Heart right ventricle (tissue), 16 donors: ENCODE results near the gene PHYH. TPM values are rescaled to one million over a fixed set of nuclear protein-coding genes. Genes with fewer than 3 reads are reported as not detected.

ENCODE experiments used
- ATAC-seq, 8 donors: fragments of 200-7000 bp; cut with Tn5 transposase; one replicate each; pipeline ENCODE4 v1.9.1; 2020; ENCODE audit warnings: mild to moderate bottlenecking in 8 of 8, moderate library complexity in 8 of 8, moderate number of reproducible peaks in 1 of 8
- DNase-seq, 2 donors: peaks; one replicate each; pipeline ENCODE4 v3.0.0-alpha.2; 2020
- H3K27ac ChIP-seq, 10 donors: fragments of 200-600 bp; sonication (generic) in 2 of 10; one replicate each; pipeline versions ENCODE4 v1.5.0 to v1.8.0; 2020 to 2022; ENCODE audit warnings: mild to moderate bottlenecking in 3 of 10
- H3K27me3 ChIP-seq, 7 donors: fragments of 200-600 bp; one replicate each; pipeline ENCODE4 v1.8.0; 2021 to 2022; ENCODE audit warnings: mild to moderate bottlenecking in 2 of 7
- H3K36me3 ChIP-seq, 9 donors: fragments of 200-600 bp; sonication (generic) in 1 of 9; one replicate each; pipeline versions ENCODE4 v1.5.0 to v1.8.0; 2020 to 2022; ENCODE audit warnings: mild to moderate bottlenecking in 2 of 9
- H3K4me1 ChIP-seq, 9 donors: fragments of 200-600 bp; sonication (generic) in 1 of 9; one replicate each; pipeline versions ENCODE4 v1.5.0 to v1.8.0; 2020 to 2022; ENCODE audit warnings: mild to moderate bottlenecking in 4 of 9
- H3K4me3 ChIP-seq, 10 donors: fragments of 200-600 bp; sonication (generic) in 2 of 10; one replicate each; pipeline versions ENCODE4 v1.5.0 to v1.8.0; 2020 to 2022; ENCODE audit warnings: mild to moderate bottlenecking in 7 of 10, moderate library complexity in 2 of 10
- H3K9me3 ChIP-seq, 11 donors: fragments of 200-600 bp in 10 of 11; sonication (generic) in 2 of 11; one replicate each; pipeline versions ENCODE4 v1.5.0 to v1.8.0; 2013 to 2022; ENCODE audit warnings: mild to moderate bottlenecking in 2 of 11, control low read depth in 1 of 11, moderate library complexity in 1 of 11
- WGBS, 2 donors: extraction: QIAGEN DNeasy Blood & Tissue Kit; methylation state at CpG; one replicate each; pipeline ENCODE4 v1.1.7; 2013; ENCODE audit warnings: inconsistent platforms in 1 of 2; 5-methylcytosine and 5-hydroxymethylcytosine counted together
- intact Hi-C, 10 donors: fragments of 100-400 bp; cut with DNase I; formaldehyde crosslinking; loops; one replicate each; pipeline versions ENCODE4 v1.11.1 to v1.14.2; 2022
- polyA plus RNA-seq, 2 donors: library from polyadenylated mRNA; stranded (reverse); fragments of 200-250 nt; gene quantifications; one replicate each; pipeline ENCODE4 v1.2.3, GENCODE V29; 2013
- total RNA-seq, 10 donors: library from RNA; stranded (reverse); fragmentation: NEBNext Ultra II Directional in 3 of 10; extraction: Animal tissue kit (Norgen Biotek cat#: 25700) in 3 of 10; gene quantifications; one replicate each; pipeline versions ENCODE4 v1.2.1 to v1.2.4, GENCODE V29; 2021 to 2023
- TF ChIP-seq, protein P1 (sequence below), 9 donors: fragments of 200-600 bp; sonication (generic) in 2 of 9; IDR thresholded peaks; one replicate each; pipeline versions ENCODE4 v1.5.0 to v1.8.0; 2021 to 2022; ENCODE audit warnings: antibody characterized with exemption in 9 of 9, mild to moderate bottlenecking in 5 of 9, moderate library complexity in 1 of 9
- donor health status: Arrhythmogenic right ventricular cardiomyopathy.
- donor health status: ischemic (EF 13 %, LVEDD 7.1; RV severe dilation, severe dysfunction).
- donor health status: healthy with polysubstance abuse.
- donor health status: DM: no; HTN: yes; CAD: no.
- donor health status: DM: no; HTN: no; CAD: no.
- donor health status: ischemic (EF 25% LVEDD 6.9; RV normal size, moderate dysfunction).
- donor health status: ischemic (EF 25% LVEDD 5.7; RV mildly dilated, moderate dysfunction).
- donor health status: healthy.
- donor health status: DM: yes; HTN: yes; CAD: no.
- donor health status: Ischemic cardiomyopathy.
- donor health status: ischemic (EF 35%, LVEDD 5.7; RV mildly dilated, moderate dysfunction).
- donor health status: nonischemic (EF 11% LVEDD 7.7; RV severe dilation, severe dysfunction).
- donor health status: DM: yes; HTN: yes; CAD: no.
- donor health status: PGD.
- donor health status: ischemic (EF 29% LVEDD 5.4; RV normal size, mild dysfunction).
- donor health status: nonischemic (EF 23%, LVEDD 6.1; RV moderate dilation, normal function).

PHYH gene
- total and polyA plus RNA-seq, 12 donors: 51.1 to 188 (median 154) TPM

- Histone ChIP-seq H3K27me3 (peaks cover 0 to 14% (median 9%) of the 10 kb centered on the region in 7 donors), H3K27ac (peak overlapping the region; percentile 92 to 99 (median 98)), H3K4me1 (peaks cover 0 to 47% (median 36%) of the 10 kb centered on the region in 9 donors), H3K9me3 (no peaks in the 10 kb centered on the region), H3K36me3 (peaks cover 0 to 22% (median 0%) of the 10 kb centered on the region in 9 donors), H3K4me3 (peak overlapping the region; percentile 64 to 95 (median 86))
- intact Hi-C loops: loop anchor here in 6 of 10 donors (5.0 to 10.0 kb wide), 3 partner anchors 45 to 1608 kb away; partner anchors contain the start of genes PHYH (in 6 of the 6), DCLRE1C (in 1 of the 6), MCM10 (in 1 of the 6) and MEIG1 (in 1 of the 6)
- peak in 1 of 2 donors; percentile 29 for DNase-seq
- TF ChIP-seq, protein P1, sequence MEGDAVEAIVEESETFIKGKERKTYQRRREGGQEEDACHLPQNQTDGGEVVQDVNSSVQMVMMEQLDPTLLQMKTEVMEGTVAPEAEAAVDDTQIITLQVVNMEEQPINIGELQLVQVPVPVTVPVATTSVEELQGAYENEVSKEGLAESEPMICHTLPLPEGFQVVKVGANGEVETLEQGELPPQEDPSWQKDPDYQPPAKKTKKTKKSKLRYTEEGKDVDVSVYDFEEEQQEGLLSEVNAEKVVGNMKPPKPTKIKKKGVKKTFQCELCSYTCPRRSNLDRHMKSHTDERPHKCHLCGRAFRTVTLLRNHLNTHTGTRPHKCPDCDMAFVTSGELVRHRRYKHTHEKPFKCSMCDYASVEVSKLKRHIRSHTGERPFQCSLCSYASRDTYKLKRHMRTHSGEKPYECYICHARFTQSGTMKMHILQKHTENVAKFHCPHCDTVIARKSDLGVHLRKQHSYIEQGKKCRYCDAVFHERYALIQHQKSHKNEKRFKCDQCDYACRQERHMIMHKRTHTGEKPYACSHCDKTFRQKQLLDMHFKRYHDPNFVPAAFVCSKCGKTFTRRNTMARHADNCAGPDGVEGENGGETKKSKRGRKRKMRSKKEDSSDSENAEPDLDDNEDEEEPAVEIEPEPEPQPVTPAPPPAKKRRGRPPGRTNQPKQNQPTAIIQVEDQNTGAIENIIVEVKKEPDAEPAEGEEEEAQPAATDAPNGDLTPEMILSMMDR (IDR thresholded peaks at IDR 0.05): no peak
- WGBS, 2 donors: 1% methylated on average over 47 of the region's 47 CpGs
- ATAC-seq: peak; percentile 9 to 40 (median 26)
Measured at GRCh38 chr10:13347043-13347499, 47.2 kb upstream of the PHYH start.

DNA sequence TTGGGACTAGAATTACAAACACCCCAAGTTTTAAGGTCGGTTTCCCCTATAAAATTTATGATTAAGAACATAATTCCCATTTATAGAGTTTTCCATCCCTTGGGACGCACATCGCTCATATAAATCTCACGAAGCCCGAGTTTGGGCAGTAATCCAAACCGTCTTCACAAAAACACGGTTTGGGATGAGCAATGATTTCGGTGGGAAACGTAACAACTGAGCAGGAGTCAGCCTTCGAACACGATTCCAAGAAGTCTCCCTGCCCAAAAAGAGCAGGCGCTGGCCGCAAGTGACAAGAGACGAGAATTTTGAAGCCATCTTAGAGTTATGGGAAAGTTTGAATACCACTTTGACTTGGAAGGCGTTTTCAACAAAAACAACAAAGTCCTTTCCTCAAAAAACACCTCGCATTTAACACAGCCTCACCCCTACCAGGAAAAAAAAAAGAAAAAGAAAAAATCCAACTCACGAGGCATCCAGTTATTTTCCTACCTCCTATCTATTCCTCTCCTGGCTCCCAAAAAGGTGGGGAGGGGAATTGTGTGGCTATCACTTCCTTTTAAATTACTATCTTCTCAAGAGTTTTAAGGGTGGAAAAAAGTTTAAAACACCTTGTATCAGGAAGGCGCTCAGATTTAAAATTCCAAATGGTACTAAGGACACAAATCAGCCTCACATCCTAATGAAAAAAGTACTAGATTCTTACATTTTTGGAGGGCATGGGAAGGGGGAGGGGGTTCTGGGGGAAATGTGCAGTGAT is 46.6 kb upstream of the PHYH start:
- H3K4me1 ChIP-seq: peaks cover 0 to 47% (median 36%) of the 10 kb centered on the region in 9 donors
- TF ChIP-seq, protein P1 (IDR thresholded peaks at IDR 0.05): no peak
- H3K27me3 ChIP-seq: peaks cover 0 to 8% (median 3%) of the 10 kb centered on the region in 7 donors
- H3K9me3 ChIP-seq: no peaks in the 10 kb centered on the region
- H3K36me3 ChIP-seq: peaks cover 0 to 22% (median 0%) of the 10 kb centered on the region in 9 donors
- peak in 1 of 2 donors; percentile 16 for DNase-seq
- 5% methylated on average over 18 of the region's 18 CpGs for WGBS, 2 donors
- intact Hi-C loops: loop anchor here in 6 of 10 donors (5.0 to 10.0 kb wide), 3 partner anchors 44 to 1608 kb away; partner anchors contain the start of genes PHYH (in 6 of the 6), DCLRE1C (in 1 of the 6), MCM10 (in 1 of the 6) and MEIG1 (in 1 of the 6)
- peak overlapping the region; percentile 64 to 95 (median 86) for H3K4me3 ChIP-seq
- peak overlapping the region; percentile 92 to 99 (median 98) for H3K27ac ChIP-seq
- no peak for ATAC-seq

DNA sequence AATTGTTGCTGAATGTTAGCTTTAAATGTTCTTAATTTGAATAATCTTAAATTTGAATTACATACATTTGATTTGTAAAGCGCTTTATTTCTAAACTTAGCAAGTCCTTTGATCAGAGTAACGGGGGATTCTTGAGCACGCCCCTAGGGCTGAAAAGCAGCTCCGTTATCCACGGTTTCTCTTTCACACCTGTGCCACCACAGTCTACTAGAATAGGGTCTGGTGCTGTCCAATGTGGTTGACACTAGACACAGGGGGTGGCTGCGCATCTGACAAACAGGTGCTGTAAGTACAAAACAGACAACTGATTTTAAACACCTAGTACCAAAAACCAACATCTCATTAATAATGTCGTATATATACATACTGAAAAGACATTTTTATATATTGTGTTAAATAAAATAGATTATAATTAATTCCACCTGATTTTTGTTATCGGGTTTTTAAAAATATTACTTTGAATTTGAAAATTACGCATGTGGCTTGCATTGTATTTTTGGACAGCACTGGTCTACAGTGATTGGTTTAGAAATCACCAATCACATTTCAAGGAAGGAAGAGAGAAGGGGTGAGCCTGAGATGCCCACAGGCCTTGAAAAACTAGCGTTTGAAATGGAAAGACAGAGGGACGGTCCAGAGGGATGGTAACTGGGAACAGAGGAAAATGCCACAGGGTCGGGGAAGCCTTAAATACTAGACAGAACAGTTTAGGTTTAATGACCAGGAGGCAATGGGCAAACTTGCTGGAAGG is 40.9 kb upstream of the PHYH start:
- WGBS, 2 donors: 80 to 84% methylated on average over 12 of the region's 12 CpGs
- intact Hi-C loops: loop anchor here in 1 of 10 donors (10.0 kb wide), 1 partner anchor 1614 kb away; the partner anchor contains the start of genes DCLRE1C and MEIG1

More for the DNA sequence above, 40.9 kb upstream of the PHYH start:
- Histone ChIP-seq H3K27me3 (no peaks in the 10 kb centered on the region), H3K36me3 (peaks cover 0 to 61% (median 3%) of the 10 kb centered on the region in 9 donors), H3K4me1 (peaks cover 5 to 52% (median 36%) of the 10 kb centered on the region in 9 donors), H3K4me3 (peak overlapping the region in 3 of 10 donors; percentile 0 to 25 (median 16)), H3K9me3 (no peaks in the 10 kb centered on the region), H3K27ac (peak overlapping the region in 5 of 10 donors; percentile 0 to 71 (median 57))
- no peak for ATAC-seq
- no peak for DNase-seq
- TF ChIP-seq, protein P1 (IDR thresholded peaks at IDR 0.05): no peak
